ENCODE measurements around the gene PRKRA.
"Not testable (repeated sequence)": the region's sequence is repeated elsewhere in the genome, so short reads cannot be mapped to it uniquely, and the experiment has no call there.

The PRKRA gene

DNA sequence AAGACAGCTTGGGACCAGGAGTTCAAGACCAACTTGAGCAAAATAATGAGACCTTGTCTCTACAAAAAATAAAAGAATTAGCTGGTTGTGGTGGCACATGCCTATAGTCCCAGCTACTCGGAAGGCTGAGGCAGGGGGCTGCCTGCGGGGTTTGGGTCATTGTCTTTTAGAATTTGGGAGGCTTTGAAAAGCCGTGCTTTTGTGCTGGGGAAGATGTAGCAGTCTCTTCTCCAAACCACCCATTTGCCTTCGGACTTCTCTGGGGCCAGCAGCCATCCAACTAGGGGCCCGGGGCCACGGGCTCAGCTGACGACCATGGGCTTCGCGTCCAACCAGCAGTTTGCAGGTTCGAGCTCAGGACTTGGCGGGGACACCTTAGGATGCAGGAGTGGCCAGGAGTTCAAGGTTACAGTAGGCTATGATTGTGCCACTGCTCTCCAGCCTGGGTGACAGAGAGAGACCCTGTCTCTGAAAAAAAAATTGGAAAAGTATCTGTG lies 6.5 kb upstream of the PRKRA start:
- no peak for DNase-seq

- no peak for DNase-seq
Measured at GRCh38 chr2:178455947-178456346, 5.0 kb upstream of the PRKRA start.

- no peak for DNase-seq
Measured at GRCh38 chr2:178452870-178453269, 1.9 kb upstream of the PRKRA start.

GRCh38 chr2:178452334-178452733 lies 1.4 kb upstream of the PRKRA start:
- DNase-seq = no peak

DNA sequence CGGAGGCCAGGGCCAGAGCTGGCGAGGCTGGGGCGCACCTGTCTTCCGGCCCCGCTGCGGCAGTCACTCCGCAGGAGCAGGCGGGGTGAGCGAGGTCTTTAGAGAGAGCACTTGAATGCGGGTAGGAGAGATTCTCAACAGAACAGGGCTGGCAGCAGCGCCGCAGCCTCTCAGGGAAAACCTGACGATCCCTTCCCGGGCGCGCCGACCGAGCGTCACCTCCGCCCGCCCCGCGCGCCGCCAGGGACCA lies 526 bp downstream of the PRKRA start:
- no peak for DNase-seq

- peak; percentile 46 for DNase-seq
Measured at GRCh38 chr2:178449700-178450523, 1.1 kb downstream of the PRKRA start.

GRCh38 chr2:178448968-178449661 lies 1.9 kb downstream of the PRKRA start:
- no peak for DNase-seq

DNA sequence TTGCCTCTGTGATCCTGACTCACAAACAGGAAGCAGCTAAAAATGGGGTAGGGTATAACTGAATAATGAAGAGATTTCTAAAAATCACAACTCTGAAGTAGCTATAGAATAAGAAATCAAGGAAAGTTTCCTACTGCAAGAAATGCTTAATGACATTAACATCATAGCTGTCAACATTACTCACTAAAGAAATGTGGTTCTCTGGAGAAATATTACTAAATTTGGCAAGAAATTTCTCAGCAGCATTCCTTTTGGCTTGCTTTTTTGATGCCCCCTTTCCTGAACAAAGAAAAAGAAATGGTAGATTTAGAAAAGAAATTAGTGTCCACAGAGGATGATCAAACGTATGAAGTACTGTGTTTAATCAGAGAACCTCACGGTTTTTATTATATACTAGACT lies 9.5 kb downstream of the PRKRA start:
- no peak for DNase-seq

DNA sequence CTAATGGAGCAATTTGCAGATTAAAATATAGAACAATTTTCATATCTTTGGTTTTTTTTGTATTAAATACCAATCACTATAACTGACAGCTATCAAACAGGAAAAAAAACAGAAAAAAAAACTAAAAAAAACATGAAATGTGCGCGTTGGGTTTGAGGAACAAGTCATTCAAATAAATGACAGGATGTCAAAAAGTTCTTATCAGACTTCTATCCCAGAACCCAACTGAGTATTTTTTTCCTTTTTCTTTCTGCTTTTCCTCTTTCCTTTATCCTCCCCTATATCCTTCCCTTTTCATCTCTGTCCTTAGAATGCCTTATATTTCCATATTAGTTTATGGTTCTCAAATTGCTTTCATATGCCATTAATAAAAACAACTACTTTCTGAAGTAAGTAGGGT lies 14.3 kb downstream of the PRKRA start:
- DNase-seq = no peak

DNA sequence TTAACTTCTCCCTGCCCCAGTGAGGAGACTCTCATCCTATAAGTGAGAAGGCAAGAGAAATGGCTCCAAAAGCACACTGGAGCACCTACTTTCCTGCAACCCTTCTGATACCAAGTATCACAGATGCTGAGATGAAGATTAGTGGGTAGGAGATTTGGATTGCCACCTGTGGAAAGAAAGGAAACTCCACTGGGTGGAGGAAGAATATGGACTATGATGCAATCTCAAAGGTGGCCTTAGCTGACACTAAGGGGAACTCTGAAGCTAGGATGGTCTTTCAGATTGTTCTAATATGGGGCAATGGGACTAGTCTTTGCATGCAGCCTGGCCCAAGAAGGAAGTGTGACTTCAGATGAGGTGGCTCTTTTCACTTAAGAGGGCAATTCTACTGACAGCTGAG lies 21.6 kb downstream of the PRKRA start:
- DNase-seq = no peak

DNA sequence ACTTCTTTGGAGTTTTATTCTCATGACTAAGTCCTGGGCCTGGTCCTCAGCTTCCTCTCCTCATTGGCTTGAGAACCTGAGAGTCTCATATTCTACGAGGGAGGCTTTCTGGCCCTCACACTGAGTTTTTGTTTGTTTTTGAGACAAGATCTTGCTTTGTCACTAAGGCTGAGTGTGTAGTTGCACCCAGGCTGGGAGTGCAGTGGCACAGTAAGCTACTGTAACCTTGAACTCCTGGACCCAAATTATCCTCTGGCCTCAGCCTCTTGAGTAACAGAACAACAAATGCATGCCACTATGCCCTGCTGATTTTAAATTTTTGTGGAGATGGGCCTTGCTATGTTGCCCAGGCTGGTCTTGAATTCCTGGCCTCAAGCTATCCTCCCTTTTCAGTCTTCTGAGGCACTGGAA lies 22.6 kb downstream of the PRKRA start:
- DNase-seq = no peak

GRCh38 chr2:178427458-178427857 lies 23.5 kb downstream of the PRKRA start:
- no peak for DNase-seq

DNA sequence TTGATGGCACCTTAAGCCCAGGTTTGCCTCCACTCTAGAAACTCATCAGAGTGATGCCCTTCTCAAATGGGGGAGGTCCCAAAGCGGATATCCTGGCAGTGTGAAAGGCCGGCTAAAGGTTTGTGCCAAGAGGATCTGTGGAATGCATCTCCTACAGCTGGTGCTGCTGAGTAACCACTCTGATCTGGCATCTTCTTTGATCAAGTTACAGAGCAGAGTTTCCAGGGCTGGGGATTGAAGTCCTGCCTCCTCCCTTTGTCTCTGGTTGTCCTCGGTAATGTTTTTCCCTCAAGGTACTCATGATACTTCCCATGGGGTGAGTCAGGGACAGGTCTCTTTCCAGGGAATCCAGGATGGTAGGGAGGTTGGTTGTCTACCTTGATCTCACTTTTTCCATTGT lies 24.6 kb downstream of the PRKRA start:
- DNase-seq = no peak

DNA sequence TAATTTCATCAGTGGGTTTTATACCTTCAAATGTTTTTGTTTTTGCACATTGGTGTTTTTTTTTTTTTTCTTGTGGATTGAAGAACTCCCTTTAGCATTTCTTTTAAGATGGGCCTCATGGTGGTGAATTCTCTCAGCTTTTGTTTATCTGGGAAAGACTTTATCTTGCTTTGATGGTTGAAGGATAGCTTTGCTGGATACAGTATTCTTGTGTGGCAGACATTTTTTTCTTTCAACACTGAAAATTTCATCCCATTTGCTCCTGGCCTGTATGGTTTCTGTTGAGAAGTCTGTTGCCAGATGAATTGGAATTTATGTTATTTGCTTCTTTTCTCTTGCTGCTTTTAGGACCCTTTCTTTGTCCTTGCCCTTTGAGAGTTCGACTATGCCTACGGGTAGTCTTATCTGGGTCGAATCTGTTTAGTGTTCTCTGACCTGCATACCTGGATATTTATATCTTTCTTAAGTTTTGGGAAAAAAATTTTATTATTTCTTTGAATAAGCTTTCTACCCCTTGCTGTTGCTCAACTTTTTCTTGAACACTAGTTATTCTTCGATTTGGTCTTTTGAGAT lies 25.6 kb downstream of the PRKRA start:
- DNase-seq = no peak

GRCh38 chr2:178423746-178424145 lies 27.2 kb downstream of the PRKRA start:
- DNase-seq = not testable (repeated sequence)

DNA sequence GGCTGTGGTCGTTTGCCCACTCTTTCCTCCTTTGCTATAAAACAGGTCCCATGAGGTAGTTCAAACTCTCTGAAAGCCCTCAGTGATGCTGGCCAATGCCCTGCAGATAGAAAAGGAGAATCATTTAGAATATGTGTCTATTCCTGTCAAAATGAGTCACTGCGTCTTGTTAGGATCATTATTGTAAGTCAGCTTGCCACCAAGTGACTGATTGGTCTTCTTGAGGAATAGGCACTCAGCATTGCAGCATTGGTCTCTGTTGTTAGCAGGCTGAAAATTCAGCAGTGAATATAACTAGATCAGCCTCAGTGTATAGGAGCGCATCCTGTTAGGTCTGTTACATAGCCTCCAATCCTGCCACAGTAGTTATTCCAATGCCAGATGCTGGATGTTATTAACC lies 28.9 kb downstream of the PRKRA start:
- no peak for DNase-seq

DNA sequence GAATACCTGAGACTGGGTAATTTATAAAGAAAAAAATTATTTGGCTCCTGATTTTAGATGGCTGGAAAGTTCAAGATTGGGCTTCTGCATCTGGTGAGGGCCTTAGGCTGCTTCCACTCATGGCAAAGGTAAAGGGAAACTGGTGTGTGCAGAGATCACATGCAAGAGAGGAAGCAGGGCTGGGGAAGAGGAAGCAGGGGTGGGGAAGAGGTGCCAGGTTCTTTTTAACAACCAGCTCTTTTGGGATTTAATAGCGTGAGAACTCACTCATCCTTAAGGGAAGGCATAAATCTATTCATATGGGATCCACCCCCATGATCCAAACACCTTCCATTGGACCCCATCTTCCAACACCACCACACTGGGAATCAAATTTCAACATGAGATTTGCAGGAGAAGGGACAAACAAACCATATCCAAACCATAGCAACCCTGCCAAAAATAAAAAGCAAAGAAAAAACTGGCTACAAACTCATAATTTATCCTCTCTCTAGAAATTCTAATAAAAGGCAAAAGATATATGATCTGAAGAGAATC lies 30.4 kb downstream of the PRKRA start:
- no peak for DNase-seq

- DNase-seq = no peak
Measured at GRCh38 chr2:178419123-178419522, 31.9 kb downstream of the PRKRA start.

DNA sequence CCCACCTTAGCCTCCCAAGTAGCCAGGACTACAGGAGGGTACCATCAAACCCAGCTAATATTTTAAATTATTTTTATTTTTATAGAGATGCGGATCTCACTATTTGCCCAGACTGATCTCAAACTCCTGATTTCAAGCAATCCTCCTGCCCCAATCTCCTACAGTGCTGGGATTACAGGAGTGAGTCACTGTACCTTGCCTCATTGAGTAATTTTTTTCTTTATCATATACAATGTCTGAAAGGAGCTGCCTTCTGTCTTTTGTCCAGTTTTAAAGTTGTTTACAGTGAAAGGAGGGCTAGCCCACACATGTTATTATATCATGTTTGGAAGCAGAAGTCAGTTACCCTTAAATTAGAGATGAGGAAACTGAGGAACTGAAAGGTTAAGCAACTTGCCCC lies 32.5 kb downstream of the PRKRA start:
- DNase-seq = no peak

- no peak for DNase-seq
Measured at GRCh38 chr2:178417916-178418315, 33.1 kb downstream of the PRKRA start.

DNA sequence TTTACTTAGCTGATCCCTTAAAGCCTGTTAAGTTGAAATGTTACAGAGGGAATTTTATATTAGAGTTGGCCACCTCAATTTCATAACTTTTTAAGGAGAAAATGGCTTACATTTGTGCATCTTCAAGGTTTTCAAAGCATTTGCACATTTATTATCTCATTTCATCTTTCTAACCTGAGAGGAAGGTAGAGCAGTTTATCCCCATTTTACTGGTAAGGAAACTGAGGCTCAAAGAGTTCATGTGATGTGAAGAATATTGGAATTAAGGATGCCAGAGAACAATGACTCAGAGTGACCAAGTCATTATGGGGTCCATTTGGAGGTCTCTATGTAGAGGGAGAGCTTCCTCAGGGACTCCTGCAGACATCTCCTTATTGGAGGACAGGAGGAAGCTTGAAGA lies 35.0 kb downstream of the PRKRA start:
- DNase-seq = no peak

- peak; percentile 90 for DNase-seq
Measured at GRCh38 chr2:178414266-178415247, 36.4 kb downstream of the PRKRA start.
